ENCODE data around the gene RALA. TPM values are rescaled to one million over a fixed set of nuclear protein-coding genes. Genes with fewer than 3 reads are reported as not detected.
A peak's percentile ranks its signal among the peaks of the same experiment; 100 is the strongest.
"Not testable (repeated sequence)": the region's sequence is repeated elsewhere in the genome, so short reads cannot be mapped to it uniquely, and the experiment has no call there.

Gene RALA
- polyA plus RNA-seq, 2 donors: 52.4 to 71.2 TPM

GRCh38 chr7:39693086-39693485, 69.7 kb downstream of the RALA start:
- H3K9me3 ChIP-seq (ENCODE audit: control insufficient read depth in 2 of 2, insufficient read depth in 1 of 2, low read depth in 1 of 2, low read length in 1 of 2); H3K4me3 ChIP-seq (ENCODE audit: low read depth in 1 of 2, low read length in 2 of 2); H3K4me1 ChIP-seq (ENCODE audit: control insufficient read depth in 2 of 2, insufficient read depth in 2 of 2, low read length in 1 of 2); H3K27me3 ChIP-seq (ENCODE audit: control insufficient read depth in 1 of 2, insufficient read depth in 2 of 2, low read length in 2 of 2); H3K27ac ChIP-seq (ENCODE audit: low read depth in 2 of 2, low read length in 1 of 2); H3K36me3 ChIP-seq (ENCODE audit: control insufficient read depth in 2 of 2, insufficient read depth in 2 of 2, low read length in 1 of 2): not testable (repeated sequence)
- WGBS, 2 donors: 84 to 97% methylated on average over 4 of the region's 4 CpGs

GRCh38 chr7:39693812-39694211, 70.4 kb downstream of the RALA start:
- no peaks in the 10 kb centered on the region for H3K4me1 ChIP-seq (ENCODE audit: control insufficient read depth in 2 of 2, insufficient read depth in 2 of 2, low read length in 1 of 2)
- H3K27me3 ChIP-seq (ENCODE audit: control insufficient read depth in 1 of 2, insufficient read depth in 2 of 2, low read length in 2 of 2): no peaks in the 10 kb centered on the region

GRCh38 chr7:39695852-39696586, 72.6 kb downstream of the RALA start:
- Histone ChIP-seq H3K27ac (ENCODE audit: low read depth in 2 of 2, low read length in 1 of 2) (no peak overlapping the region), H3K9me3 (ENCODE audit: control insufficient read depth in 2 of 2, insufficient read depth in 1 of 2, low read depth in 1 of 2, low read length in 1 of 2) (no peaks in the 10 kb centered on the region), H3K36me3 (ENCODE audit: control insufficient read depth in 2 of 2, insufficient read depth in 2 of 2, low read length in 1 of 2) (peaks cover 2 to 3% of the 10 kb centered on the region in 2 donors), H3K27me3 (ENCODE audit: control insufficient read depth in 1 of 2, insufficient read depth in 2 of 2, low read length in 2 of 2) (no peaks in the 10 kb centered on the region), H3K4me1 (ENCODE audit: control insufficient read depth in 2 of 2, insufficient read depth in 2 of 2, low read length in 1 of 2) (no peaks in the 10 kb centered on the region), H3K4me3 (ENCODE audit: low read depth in 1 of 2, low read length in 2 of 2) (no peak overlapping the region)
- WGBS, 2 donors: 90 to 96% methylated on average over 3 of the region's 3 CpGs

More at GRCh38 chr7:39693812-39694211, 70.4 kb downstream of the RALA start:
- 86 to 93% methylated on average over 2 of the region's 2 CpGs for WGBS, 2 donors
- H3K9me3 ChIP-seq (ENCODE audit: control insufficient read depth in 2 of 2, insufficient read depth in 1 of 2, low read depth in 1 of 2, low read length in 1 of 2): no peaks in the 10 kb centered on the region
- H3K36me3 ChIP-seq (ENCODE audit: control insufficient read depth in 2 of 2, insufficient read depth in 2 of 2, low read length in 1 of 2): peaks cover 0 to 3% of the 10 kb centered on the region in 2 donors
- H3K27ac ChIP-seq (ENCODE audit: low read depth in 2 of 2, low read length in 1 of 2): no peak overlapping the region
- no peak overlapping the region for H3K4me3 ChIP-seq (ENCODE audit: low read depth in 1 of 2, low read length in 2 of 2)

- H3K4me1 ChIP-seq (ENCODE audit: control insufficient read depth in 2 of 2, insufficient read depth in 2 of 2, low read length in 1 of 2): no peaks in the 10 kb centered on the region
- no peak overlapping the region for H3K4me3 ChIP-seq (ENCODE audit: low read depth in 1 of 2, low read length in 2 of 2)
- H3K27ac ChIP-seq (ENCODE audit: low read depth in 2 of 2, low read length in 1 of 2): no peak overlapping the region
- H3K36me3 ChIP-seq (ENCODE audit: control insufficient read depth in 2 of 2, insufficient read depth in 2 of 2, low read length in 1 of 2): peaks cover 4% of the 10 kb centered on the region in 2 donors
- no peaks in the 10 kb centered on the region for H3K9me3 ChIP-seq (ENCODE audit: control insufficient read depth in 2 of 2, insufficient read depth in 1 of 2, low read depth in 1 of 2, low read length in 1 of 2)
- no peaks in the 10 kb centered on the region for H3K27me3 ChIP-seq (ENCODE audit: control insufficient read depth in 1 of 2, insufficient read depth in 2 of 2, low read length in 2 of 2)
- 78 to 86% methylated on average over 3 of the region's 3 CpGs for WGBS, 2 donors
Observed at GRCh38 chr7:39696631-39697030, 73.3 kb downstream of the RALA start.

- peaks cover 4% of the 10 kb centered on the region in 2 donors for H3K36me3 ChIP-seq (ENCODE audit: control insufficient read depth in 2 of 2, insufficient read depth in 2 of 2, low read length in 1 of 2)
Observed at GRCh38 chr7:39697483-39697882, 74.1 kb downstream of the RALA start.

GRCh38 chr7:39700165-39700564, 76.8 kb downstream of the RALA start:
- Histone ChIP-seq H3K27ac (ENCODE audit: low read depth in 2 of 2, low read length in 1 of 2) (peak overlapping the region in 1 of 2 donors; percentile 34), H3K4me3 (ENCODE audit: low read depth in 1 of 2, low read length in 2 of 2) (no peak overlapping the region), H3K27me3 (ENCODE audit: control insufficient read depth in 1 of 2, insufficient read depth in 2 of 2, low read length in 2 of 2) (no peaks in the 10 kb centered on the region), H3K9me3 (ENCODE audit: control insufficient read depth in 2 of 2, insufficient read depth in 1 of 2, low read depth in 1 of 2, low read length in 1 of 2) (no peaks in the 10 kb centered on the region), H3K36me3 (ENCODE audit: control insufficient read depth in 2 of 2, insufficient read depth in 2 of 2, low read length in 1 of 2) (peaks cover 4% of the 10 kb centered on the region in 2 donors), H3K4me1 (ENCODE audit: control insufficient read depth in 2 of 2, insufficient read depth in 2 of 2, low read length in 1 of 2) (no peaks in the 10 kb centered on the region)
- 76 to 77% methylated on average over 2 of the region's 2 CpGs for WGBS, 2 donors

More at GRCh38 chr7:39697483-39697882, 74.1 kb downstream of the RALA start:
- WGBS, 2 donors: 84 to 87% methylated on average over 1 of the region's 1 CpG
- Histone ChIP-seq H3K9me3 (ENCODE audit: control insufficient read depth in 2 of 2, insufficient read depth in 1 of 2, low read depth in 1 of 2, low read length in 1 of 2) (no peaks in the 10 kb centered on the region), H3K4me1 (ENCODE audit: control insufficient read depth in 2 of 2, insufficient read depth in 2 of 2, low read length in 1 of 2) (no peaks in the 10 kb centered on the region), H3K27ac (ENCODE audit: low read depth in 2 of 2, low read length in 1 of 2) (no peak overlapping the region), H3K27me3 (ENCODE audit: control insufficient read depth in 1 of 2, insufficient read depth in 2 of 2, low read length in 2 of 2) (no peaks in the 10 kb centered on the region), H3K4me3 (ENCODE audit: low read depth in 1 of 2, low read length in 2 of 2) (no peak overlapping the region)

GRCh38 chr7:39700932-39701331, 77.6 kb downstream of the RALA start:
- 83 to 89% methylated on average over 8 of the region's 8 CpGs for WGBS, 2 donors

GRCh38 chr7:39702133-39702532, 78.8 kb downstream of the RALA start:
- no peak overlapping the region for H3K27ac ChIP-seq (ENCODE audit: low read depth in 2 of 2, low read length in 1 of 2)
- WGBS, 2 donors: 60 to 64% methylated on average over 4 of the region's 4 CpGs
- peaks cover 4% of the 10 kb centered on the region in 2 donors for H3K36me3 ChIP-seq (ENCODE audit: control insufficient read depth in 2 of 2, insufficient read depth in 2 of 2, low read length in 1 of 2)
- H3K4me1 ChIP-seq (ENCODE audit: control insufficient read depth in 2 of 2, insufficient read depth in 2 of 2, low read length in 1 of 2): no peaks in the 10 kb centered on the region
- no peaks in the 10 kb centered on the region for H3K9me3 ChIP-seq (ENCODE audit: control insufficient read depth in 2 of 2, insufficient read depth in 1 of 2, low read depth in 1 of 2, low read length in 1 of 2)
- no peaks in the 10 kb centered on the region for H3K27me3 ChIP-seq (ENCODE audit: control insufficient read depth in 1 of 2, insufficient read depth in 2 of 2, low read length in 2 of 2)
- H3K4me3 ChIP-seq (ENCODE audit: low read depth in 1 of 2, low read length in 2 of 2): no peak overlapping the region

More at GRCh38 chr7:39700932-39701331, 77.6 kb downstream of the RALA start:
- Histone ChIP-seq H3K4me1 (ENCODE audit: control insufficient read depth in 2 of 2, insufficient read depth in 2 of 2, low read length in 1 of 2) (no peaks in the 10 kb centered on the region), H3K36me3 (ENCODE audit: control insufficient read depth in 2 of 2, insufficient read depth in 2 of 2, low read length in 1 of 2) (peaks cover 4% of the 10 kb centered on the region in 2 donors), H3K9me3 (ENCODE audit: control insufficient read depth in 2 of 2, insufficient read depth in 1 of 2, low read depth in 1 of 2, low read length in 1 of 2) (no peaks in the 10 kb centered on the region), H3K27ac (ENCODE audit: low read depth in 2 of 2, low read length in 1 of 2) (peak overlapping the region; percentile 7 to 71), H3K27me3 (ENCODE audit: control insufficient read depth in 1 of 2, insufficient read depth in 2 of 2, low read length in 2 of 2) (no peaks in the 10 kb centered on the region), H3K4me3 (ENCODE audit: low read depth in 1 of 2, low read length in 2 of 2) (no peak overlapping the region)

- 69 to 70% methylated on average over 5 of the region's 5 CpGs for WGBS, 2 donors
- peaks cover 4% of the 10 kb centered on the region in 2 donors for H3K36me3 ChIP-seq (ENCODE audit: control insufficient read depth in 2 of 2, insufficient read depth in 2 of 2, low read length in 1 of 2)
- no peaks in the 10 kb centered on the region for H3K27me3 ChIP-seq (ENCODE audit: control insufficient read depth in 1 of 2, insufficient read depth in 2 of 2, low read length in 2 of 2)
- no peaks in the 10 kb centered on the region for H3K9me3 ChIP-seq (ENCODE audit: control insufficient read depth in 2 of 2, insufficient read depth in 1 of 2, low read depth in 1 of 2, low read length in 1 of 2)
- no peaks in the 10 kb centered on the region for H3K4me1 ChIP-seq (ENCODE audit: control insufficient read depth in 2 of 2, insufficient read depth in 2 of 2, low read length in 1 of 2)
- no peak overlapping the region for H3K27ac ChIP-seq (ENCODE audit: low read depth in 2 of 2, low read length in 1 of 2)
- H3K4me3 ChIP-seq (ENCODE audit: low read depth in 1 of 2, low read length in 2 of 2): no peak overlapping the region
Observed at GRCh38 chr7:39703144-39703543, 79.8 kb downstream of the RALA start.

- Histone ChIP-seq H3K27me3 (ENCODE audit: control insufficient read depth in 1 of 2, insufficient read depth in 2 of 2, low read length in 2 of 2) (no peaks in the 10 kb centered on the region), H3K36me3 (ENCODE audit: control insufficient read depth in 2 of 2, insufficient read depth in 2 of 2, low read length in 1 of 2) (no peaks in the 10 kb centered on the region), H3K9me3 (ENCODE audit: control insufficient read depth in 2 of 2, insufficient read depth in 1 of 2, low read depth in 1 of 2, low read length in 1 of 2) (no peaks in the 10 kb centered on the region), H3K4me3 (ENCODE audit: low read depth in 1 of 2, low read length in 2 of 2) (no peak overlapping the region), H3K27ac (ENCODE audit: low read depth in 2 of 2, low read length in 1 of 2) (no peak overlapping the region), H3K4me1 (ENCODE audit: control insufficient read depth in 2 of 2, insufficient read depth in 2 of 2, low read length in 1 of 2) (no peaks in the 10 kb centered on the region)
- 96 to 99% methylated on average over 5 of the region's 5 CpGs for WGBS, 2 donors
Observed at GRCh38 chr7:39709029-39709428, 85.7 kb downstream of the RALA start.
